NCI-H748 treated with DMSO at 0.1 percent for 48 hours (cell line): ENCODE results near the gene PPA2.

Experiments used
- DNase-seq: peaks from one replicate; lab custom pipeline; 2025; lab: John Stamatoyannopoulos, UW

Gene PPA2

DNA sequence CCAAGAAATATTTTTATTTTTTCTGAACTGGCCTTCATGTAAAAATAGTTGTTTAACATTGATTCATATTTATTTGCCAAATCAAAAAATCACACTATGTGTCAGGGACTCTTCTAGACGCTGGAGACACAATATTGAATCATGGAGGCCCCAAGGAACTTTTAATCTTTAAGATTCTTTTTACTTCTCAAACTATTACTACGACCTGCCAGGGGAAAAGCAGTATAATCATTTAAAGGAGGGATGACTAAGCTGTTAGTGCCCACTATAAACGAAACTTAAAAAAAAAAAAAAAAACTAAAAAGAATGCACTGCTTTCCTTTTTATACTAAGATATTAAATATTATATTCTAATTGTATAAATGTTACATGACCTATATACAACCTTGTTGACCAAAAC, 84.7 kb downstream of the PPA2 start:
- no peak for DNase-seq

GRCh38 chr4:105387466-105387865, 86.4 kb downstream of the PPA2 start:
- no peak for DNase-seq

DNA sequence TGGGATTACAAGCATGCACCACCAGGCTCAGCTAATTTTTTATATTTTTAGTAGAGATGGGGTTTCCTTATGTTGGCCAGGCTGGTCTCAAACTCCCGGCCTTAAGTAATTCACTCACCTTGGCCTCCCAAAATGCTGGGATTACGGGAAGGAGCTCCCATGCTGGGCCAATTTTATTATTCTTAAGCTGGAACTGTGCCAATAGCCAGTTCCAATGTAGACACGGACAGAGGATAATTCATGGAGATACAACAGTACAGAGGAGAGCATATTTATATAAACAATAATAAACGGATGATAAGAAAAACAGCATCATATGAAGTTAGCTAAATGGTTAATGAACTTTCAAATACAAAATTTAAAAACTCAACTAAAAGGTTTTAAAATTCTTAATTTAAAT, 87.8 kb downstream of the PPA2 start:
- DNase-seq, result no peak

DNA sequence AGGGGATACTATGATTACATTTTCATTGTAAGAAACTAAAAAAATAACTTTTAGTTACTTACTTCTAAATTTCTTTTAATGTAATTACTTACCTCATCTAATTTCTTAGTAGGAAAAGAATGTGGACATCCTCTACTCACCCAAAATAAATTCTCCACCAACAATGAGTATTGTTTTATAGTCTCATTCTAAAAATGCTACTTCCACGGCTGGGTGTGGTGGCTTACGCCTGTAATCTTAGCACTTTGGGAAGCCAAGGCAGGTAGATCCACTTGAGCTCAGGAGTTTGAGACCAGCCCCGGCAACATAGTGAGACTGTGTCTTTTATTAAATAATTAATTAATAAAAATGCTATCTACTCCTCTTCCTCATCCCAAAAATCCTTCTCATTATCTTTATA, 99.8 kb downstream of the PPA2 start:
- no peak for DNase-seq

GRCh38 chr4:105373324-105373723, 100.5 kb downstream of the PPA2 start:
- DNase-seq, result no peak

DNA sequence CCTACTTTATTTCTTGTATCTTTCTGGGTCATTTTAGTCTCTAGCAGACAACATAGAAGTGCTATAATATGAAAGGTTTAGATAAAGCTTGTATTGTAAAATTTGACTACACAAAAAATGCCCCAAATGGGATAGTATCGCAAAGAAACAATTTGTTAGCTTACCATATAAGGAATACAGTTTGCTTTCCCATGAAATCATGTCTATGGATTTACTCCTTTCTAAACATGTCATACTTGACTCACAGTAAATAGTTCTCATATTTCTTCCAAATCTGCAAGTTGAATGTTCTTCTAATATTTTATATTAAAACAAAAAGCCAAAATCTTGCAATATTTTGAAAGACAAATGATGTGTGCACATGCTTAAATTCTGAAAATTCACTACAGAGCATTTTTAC, 103.9 kb downstream of the PPA2 start:
- no peak for DNase-seq

DNA sequence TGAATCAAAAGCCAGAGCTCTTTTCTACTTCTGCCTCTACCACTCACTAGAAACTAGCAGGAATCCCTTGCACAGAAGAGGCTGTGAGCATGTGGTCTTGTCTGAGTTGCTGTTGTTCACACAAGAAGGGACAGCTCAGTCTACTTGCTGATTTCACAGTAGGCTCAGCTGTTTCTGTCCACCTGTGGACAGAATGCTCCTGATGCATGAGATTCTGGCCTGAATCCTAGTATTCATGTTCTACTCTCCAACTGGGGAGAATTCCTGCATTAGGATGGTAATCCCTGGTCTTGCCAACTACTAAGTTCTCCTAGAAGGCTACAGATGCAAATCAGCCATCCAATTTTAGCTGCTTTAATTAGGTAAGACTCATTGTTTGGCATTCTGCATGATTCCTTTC, 112.8 kb downstream of the PPA2 start:
- no peak for DNase-seq

GRCh38 chr4:105357258-105357980, 116.4 kb downstream of the PPA2 start:
- no peak for DNase-seq

GRCh38 chr4:105356194-105356593, 117.7 kb downstream of the PPA2 start:
- no peak for DNase-seq

DNA sequence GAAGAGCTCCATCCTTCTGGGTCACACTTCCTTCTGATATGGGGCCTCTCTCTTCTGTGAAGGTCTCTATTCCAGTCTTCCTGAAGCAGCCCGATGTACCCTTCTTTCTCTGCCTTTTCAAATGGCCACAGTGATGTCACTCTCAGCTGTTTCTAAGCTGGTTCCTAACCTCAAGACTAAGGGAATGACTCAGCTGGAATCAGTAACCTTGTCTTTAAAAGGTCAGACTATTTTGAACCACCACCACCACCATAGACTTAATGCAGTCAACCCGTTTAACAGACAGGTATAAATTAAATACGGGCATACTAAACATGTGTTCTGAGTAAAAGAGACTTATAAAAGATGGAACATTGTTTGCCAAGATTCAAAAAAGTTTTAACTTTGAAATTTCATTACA, 121.0 kb downstream of the PPA2 start:
- no peak for DNase-seq

- no peak for DNase-seq
Measured at GRCh38 chr4:105351861-105352260, 122.0 kb downstream of the PPA2 start.

GRCh38 chr4:105350859-105351490, 122.9 kb downstream of the PPA2 start:
- no peak for DNase-seq

DNA sequence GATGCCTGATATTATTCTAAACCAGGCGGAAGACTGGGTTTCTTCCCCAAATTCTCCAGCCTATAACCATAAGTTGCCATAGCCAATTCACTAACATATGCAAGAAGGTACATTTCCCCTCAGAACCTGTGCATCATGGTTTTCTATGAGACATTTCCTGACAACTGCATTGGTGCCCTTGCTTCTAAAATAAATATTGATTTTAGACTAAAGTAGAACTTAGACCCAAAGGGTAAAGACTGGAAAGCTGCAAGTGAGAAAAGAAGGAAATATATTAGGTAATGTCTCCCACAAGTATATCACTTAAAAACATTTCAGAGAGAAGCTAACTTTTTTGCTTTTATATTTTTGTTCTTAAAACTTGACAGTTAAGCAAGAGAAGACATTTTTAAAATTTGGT, 125.1 kb downstream of the PPA2 start:
- DNase-seq, result no peak

DNA sequence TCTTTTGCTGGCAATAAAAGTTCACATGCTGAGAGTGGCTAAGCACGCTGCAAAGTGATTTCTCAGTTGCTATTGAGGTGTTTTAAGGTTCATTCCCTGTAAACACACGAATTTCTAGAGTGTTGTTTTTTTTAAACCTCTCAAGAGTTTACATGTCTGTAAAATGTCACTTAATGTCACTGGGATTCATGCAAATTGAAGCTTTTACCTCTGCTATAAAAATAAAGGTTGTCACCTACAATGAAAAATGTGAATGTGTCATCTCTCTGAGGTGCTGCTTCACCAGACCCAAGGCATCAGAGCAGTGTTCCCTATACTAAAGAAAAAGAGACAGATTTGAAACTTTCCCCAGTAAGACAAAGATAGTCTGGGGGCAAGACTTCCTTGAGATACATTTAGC, 127.0 kb downstream of the PPA2 start:
- DNase-seq, result no peak

DNA sequence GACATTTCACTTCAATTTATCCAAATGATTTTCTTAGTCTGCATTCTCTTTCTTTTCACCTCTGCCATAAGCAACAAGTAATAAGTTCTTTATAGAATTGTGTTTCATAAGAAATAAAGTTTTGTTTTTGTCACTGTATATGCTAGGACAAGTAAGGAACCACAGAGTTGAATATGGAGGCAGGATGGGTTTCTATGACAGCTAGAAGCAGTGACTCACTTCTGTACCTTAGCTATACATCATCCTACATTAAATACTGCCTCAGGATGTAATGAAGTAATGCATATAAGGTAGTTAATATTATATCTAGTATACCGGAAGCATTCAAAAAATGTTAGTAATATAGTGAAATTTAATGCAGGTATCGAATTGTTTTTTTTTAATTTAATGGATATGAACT, 128.0 kb downstream of the PPA2 start:
- DNase-seq, result no peak

DNA sequence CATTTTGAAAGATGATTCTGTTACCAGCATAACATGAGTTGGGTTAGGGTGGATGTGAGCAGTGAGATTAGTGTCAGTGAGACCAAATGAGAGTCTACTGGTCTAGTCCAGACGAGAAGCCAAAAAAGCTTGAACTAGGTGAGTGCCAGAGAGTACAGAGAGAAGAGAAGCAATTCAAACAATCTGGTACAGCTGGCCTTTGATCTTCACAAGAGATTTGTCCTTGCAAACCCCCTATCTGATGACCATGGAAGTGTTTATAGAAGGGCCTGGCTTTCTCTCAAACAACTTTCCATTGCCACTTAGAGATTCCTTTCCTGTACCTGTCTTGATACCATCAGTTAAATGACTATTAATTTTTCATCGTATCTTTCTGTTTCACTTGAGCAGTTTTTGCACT, 128.5 kb downstream of the PPA2 start:
- no peak for DNase-seq

GRCh38 chr4:105344141-105344540, 129.7 kb downstream of the PPA2 start:
- no peak for DNase-seq

GRCh38 chr4:105343146-105343931, 130.5 kb downstream of the PPA2 start:
- DNase-seq, result no peak

- DNase-seq, result no peak
Measured at GRCh38 chr4:105329081-105329480, 144.8 kb downstream of the PPA2 start.

DNA sequence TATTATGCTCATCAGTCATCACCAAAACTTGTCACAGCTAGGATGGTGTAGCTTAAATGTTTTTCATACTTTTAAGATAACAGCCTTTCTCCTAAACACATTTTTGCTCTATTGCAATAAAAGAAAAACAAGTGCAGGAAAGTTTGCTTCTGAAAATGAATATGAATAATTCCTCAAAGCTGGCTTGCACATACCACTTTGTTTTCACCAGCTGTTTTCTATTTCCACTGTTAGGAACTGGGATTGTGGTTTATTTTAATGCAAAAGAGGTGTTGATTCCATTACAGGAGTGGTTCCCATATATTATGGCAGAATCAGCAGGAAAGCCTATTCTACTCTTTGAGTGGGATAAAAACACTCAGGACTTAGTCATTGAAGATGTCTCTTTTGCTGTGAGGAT, 145.9 kb downstream of the PPA2 start:
- DNase-seq, result no peak

DNA sequence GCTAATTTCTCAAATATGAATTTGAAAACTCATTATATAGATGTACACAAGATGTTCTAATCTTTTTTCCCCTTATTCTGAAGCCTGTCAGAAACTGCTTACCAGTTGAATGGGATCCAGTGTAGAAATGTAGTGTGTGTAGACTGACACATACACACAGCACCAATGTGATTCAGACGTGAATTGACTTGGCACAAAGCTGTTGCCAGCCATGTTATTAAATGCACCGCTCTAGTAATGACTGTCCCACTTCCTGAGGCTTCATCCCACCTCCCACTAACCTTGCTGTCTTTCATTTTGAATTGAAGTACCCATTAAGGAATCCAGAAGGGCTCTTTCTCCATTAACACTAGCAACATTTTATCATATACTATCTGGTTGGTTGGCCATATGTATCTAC, 146.6 kb downstream of the PPA2 start:
- DNase-seq, result no peak
